T-helper 1 cell (primary cell): Measurements from ENCODE around the gene DSCAML1.

Experiments used
- DNase-seq, 5 donors: peaks; one replicate each; pipeline ENCODE4 v3.0.0-alpha.2; 2012 to 2020

The DSCAML1 gene

GRCh38 chr11:117544130-117544800 lies 252.8 kb downstream of the DSCAML1 start:
- no peak for DNase-seq

- no peak for DNase-seq
These were observed 255.8 kb downstream of the DSCAML1 start for GRCh38 chr11:117541211-117541610.

GRCh38 chr11:117538263-117539135 lies 258.5 kb downstream of the DSCAML1 start:
- no peak for DNase-seq

GRCh38 chr11:117535850-117536411 lies 261.1 kb downstream of the DSCAML1 start:
- no peak for DNase-seq

- DNase-seq = no peak
These were observed 261.7 kb downstream of the DSCAML1 start for GRCh38 chr11:117535201-117535849.

- no peak for DNase-seq
These were observed 264.4 kb downstream of the DSCAML1 start for GRCh38 chr11:117532568-117532967.

- DNase-seq = no peak
These were observed 267.2 kb downstream of the DSCAML1 start for GRCh38 chr11:117529816-117530215.

GRCh38 chr11:117528097-117528721 lies 268.8 kb downstream of the DSCAML1 start:
- DNase-seq = no peak

- no peak for DNase-seq
These were observed 269.7 kb downstream of the DSCAML1 start for GRCh38 chr11:117527271-117527670.

GRCh38 chr11:117525866-117526542 lies 271.0 kb downstream of the DSCAML1 start:
- no peak for DNase-seq

GRCh38 chr11:117524468-117525183 lies 272.4 kb downstream of the DSCAML1 start:
- no peak for DNase-seq

- no peak for DNase-seq
These were observed 273.3 kb downstream of the DSCAML1 start for GRCh38 chr11:117523680-117524079.

- DNase-seq = no peak
These were observed 275.0 kb downstream of the DSCAML1 start for GRCh38 chr11:117521974-117522373.

GRCh38 chr11:117520966-117521365 lies 276.1 kb downstream of the DSCAML1 start:
- no peak for DNase-seq

- DNase-seq = no peak
These were observed 276.8 kb downstream of the DSCAML1 start for GRCh38 chr11:117520201-117520600.

- no peak for DNase-seq
These were observed 277.4 kb downstream of the DSCAML1 start for GRCh38 chr11:117519590-117519989.

- DNase-seq = no peak
These were observed 277.8 kb downstream of the DSCAML1 start for GRCh38 chr11:117519170-117519569.

GRCh38 chr11:117518455-117518854 lies 278.6 kb downstream of the DSCAML1 start:
- no peak for DNase-seq

GRCh38 chr11:117517097-117517496 lies 279.9 kb downstream of the DSCAML1 start:
- DNase-seq = no peak

GRCh38 chr11:117515892-117516787 lies 280.9 kb downstream of the DSCAML1 start:
- DNase-seq = no peak
